Breast epithelium (tissue), 3 donors: ENCODE measurements around the gene ROR2.

Source experiments
- POLR2AphosphoS5 ChIP-seq, 3 donors: sonication (generic); formaldehyde crosslinking; IDR thresholded peaks; one replicate each; pipeline ENCODE4 v1.6.1; 2017; ENCODE audit warnings: antibody characterized with exemption in 3 of 3
- TF ChIP-seq, protein P1 (sequence below), 3 donors: fragments of 450-650 bp; IDR thresholded peaks; one replicate each; pipeline ENCODE4 v1.5.1; 2016 to 2017; ENCODE audit warnings: antibody characterized with exemption in 3 of 3, mild to moderate bottlenecking in 3 of 3, moderate library complexity in 3 of 3

GRCh38 chr9:91681461-91682305 lies 268.3 kb downstream of the ROR2 start:
- no peak for TF ChIP-seq POLR2AphosphoS5 (IDR thresholded peaks at IDR 0.05)
- TF ChIP-seq, protein P1, sequence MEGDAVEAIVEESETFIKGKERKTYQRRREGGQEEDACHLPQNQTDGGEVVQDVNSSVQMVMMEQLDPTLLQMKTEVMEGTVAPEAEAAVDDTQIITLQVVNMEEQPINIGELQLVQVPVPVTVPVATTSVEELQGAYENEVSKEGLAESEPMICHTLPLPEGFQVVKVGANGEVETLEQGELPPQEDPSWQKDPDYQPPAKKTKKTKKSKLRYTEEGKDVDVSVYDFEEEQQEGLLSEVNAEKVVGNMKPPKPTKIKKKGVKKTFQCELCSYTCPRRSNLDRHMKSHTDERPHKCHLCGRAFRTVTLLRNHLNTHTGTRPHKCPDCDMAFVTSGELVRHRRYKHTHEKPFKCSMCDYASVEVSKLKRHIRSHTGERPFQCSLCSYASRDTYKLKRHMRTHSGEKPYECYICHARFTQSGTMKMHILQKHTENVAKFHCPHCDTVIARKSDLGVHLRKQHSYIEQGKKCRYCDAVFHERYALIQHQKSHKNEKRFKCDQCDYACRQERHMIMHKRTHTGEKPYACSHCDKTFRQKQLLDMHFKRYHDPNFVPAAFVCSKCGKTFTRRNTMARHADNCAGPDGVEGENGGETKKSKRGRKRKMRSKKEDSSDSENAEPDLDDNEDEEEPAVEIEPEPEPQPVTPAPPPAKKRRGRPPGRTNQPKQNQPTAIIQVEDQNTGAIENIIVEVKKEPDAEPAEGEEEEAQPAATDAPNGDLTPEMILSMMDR (IDR thresholded peaks at IDR 0.05), result peak in 2 of 3 donors; percentile 42 to 43
